Loucy (cell line): ENCODE data around the gene BIRC7.

ENCODE experiments used
- H2AFZ ChIP-seq: fragments of 200-600 bp; sonication (generic); 2 replicates; pipeline ENCODE4 v1.6.0; 2016; ENCODE audit warnings: antibody characterized with exemption, mild to moderate bottlenecking, low read length, moderate library complexity
- H3F3A ChIP-seq: fragments of 200-600 bp; 2 replicates; pipeline ENCODE4 v1.6.0; 2016; ENCODE audit warnings: antibody characterized with exemption, low read depth, mild to moderate bottlenecking
- H3K27me3 ChIP-seq: fragments of 200-600 bp; sonication (generic); 2 replicates; pipeline ENCODE4 v1.6.1; 2014; ENCODE audit warnings: low read length, mild to moderate bottlenecking; ENCODE audit not compliant: insufficient read depth, poor library complexity, severe bottlenecking
- H3K36me3 ChIP-seq: fragments of 200-600 bp; sonication (generic); 2 replicates; pipeline ENCODE4 v1.6.1; 2016; ENCODE audit warnings: low read length; ENCODE audit not compliant: insufficient read depth
- H3K4me1 ChIP-seq: fragments of 200-600 bp; sonication (generic); 2 replicates; pipeline ENCODE4 v1.5.1; 2014; ENCODE audit warnings: low read length, mild to moderate bottlenecking; ENCODE audit not compliant: insufficient read depth, poor library complexity, severe bottlenecking
- H3K4me2 ChIP-seq: fragments of 200-600 bp; sonication (generic); 2 replicates; pipeline ENCODE4 v1.6.0; 2014; ENCODE audit warnings: antibody characterized with exemption, low read length, low read depth, mild to moderate bottlenecking; ENCODE audit not compliant: poor library complexity, severe bottlenecking
- H3K4me3 ChIP-seq: fragments of 200-600 bp; sonication (generic); 2 replicates; pipeline ENCODE4 v1.5.1; 2014; ENCODE audit warnings: low read length, mild to moderate bottlenecking, mixed read lengths; ENCODE audit not compliant: poor library complexity, severe bottlenecking
- H3K79me2 ChIP-seq: fragments of 200-600 bp; sonication (generic); 2 replicates; pipeline ENCODE4 v1.6.1; 2014; ENCODE audit warnings: low read length; ENCODE audit not compliant: insufficient read depth
- H3K9ac ChIP-seq: fragments of 200-600 bp; sonication (generic); 2 replicates; pipeline ENCODE4 v1.6.0; 2014; ENCODE audit warnings: mild to moderate bottlenecking, low read depth, low read length, moderate library complexity; ENCODE audit not compliant: poor library complexity, severe bottlenecking
- H3K9me2 ChIP-seq: fragments of 200-600 bp; sonication (generic); replicated peaks from 2 replicates; pipeline ENCODE4 v1.6.1; 2016; ENCODE audit warnings: low read depth, low read length, mixed read lengths
- H3K9me3 ChIP-seq: fragments of 200-600 bp; sonication (generic); 2 replicates; pipeline ENCODE4 v1.6.1; 2014; ENCODE audit warnings: mild to moderate bottlenecking, antibody characterized with exemption, low read length, low read depth; ENCODE audit not compliant: insufficient read depth
- H4K20me1 ChIP-seq: fragments of 200-600 bp; sonication (generic); 2 replicates; pipeline ENCODE4 v1.6.0; 2014; ENCODE audit warnings: antibody characterized with exemption, low read length, mild to moderate bottlenecking; ENCODE audit not compliant: insufficient read depth, poor library complexity, severe bottlenecking
- EZH2phosphoT487 ChIP-seq: fragments of 200-600 bp; IDR thresholded peaks from 2 replicates; pipeline ENCODE4 v1.6.1; 2018; ENCODE audit warnings: antibody characterized with exemption, mild to moderate bottlenecking, moderate library complexity, borderline replicate concordance
- TF ChIP-seq, protein P1 (sequence below): fragments of 200-600 bp; sonication (generic); conservative IDR thresholded peaks from 2 replicates; pipeline ENCODE4 v1.5.1; 2014; ENCODE audit warnings: mild to moderate bottlenecking, antibody characterized with exemption, low read length

Gene BIRC7

DNA sequence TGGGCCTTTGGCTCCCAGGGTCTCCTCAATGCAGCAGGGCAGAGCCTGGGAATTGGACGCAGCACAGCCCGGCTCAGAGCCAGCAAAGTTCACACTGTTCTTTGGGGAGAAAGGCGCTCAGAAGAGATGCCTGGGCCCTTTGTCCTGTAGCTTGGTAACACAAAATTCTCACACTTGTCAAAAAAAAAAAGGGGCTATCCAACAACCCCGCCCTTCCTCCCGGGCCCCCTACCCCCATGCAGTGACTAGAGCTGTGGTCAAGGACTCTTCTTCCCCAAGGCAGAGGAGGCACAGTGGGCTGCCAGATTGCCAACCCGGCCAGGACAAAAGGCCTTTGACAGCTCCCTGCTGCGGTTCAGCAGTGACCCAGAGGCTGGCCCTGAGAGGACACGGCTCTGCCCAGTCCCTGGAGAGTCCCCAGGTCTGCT is 16.6 kb downstream of the BIRC7 start:
- H3K4me1 ChIP-seq, result no peaks in the 10 kb centered on the region
- H3K4me2 ChIP-seq, result no peak overlapping the region
- H2AFZ ChIP-seq, result no peak overlapping the region
- no peaks in the 10 kb centered on the region for H3K36me3 ChIP-seq
- no peaks in the 10 kb centered on the region for H4K20me1 ChIP-seq
- H3K4me3 ChIP-seq, result no peak overlapping the region
- TF ChIP-seq, protein P1, sequence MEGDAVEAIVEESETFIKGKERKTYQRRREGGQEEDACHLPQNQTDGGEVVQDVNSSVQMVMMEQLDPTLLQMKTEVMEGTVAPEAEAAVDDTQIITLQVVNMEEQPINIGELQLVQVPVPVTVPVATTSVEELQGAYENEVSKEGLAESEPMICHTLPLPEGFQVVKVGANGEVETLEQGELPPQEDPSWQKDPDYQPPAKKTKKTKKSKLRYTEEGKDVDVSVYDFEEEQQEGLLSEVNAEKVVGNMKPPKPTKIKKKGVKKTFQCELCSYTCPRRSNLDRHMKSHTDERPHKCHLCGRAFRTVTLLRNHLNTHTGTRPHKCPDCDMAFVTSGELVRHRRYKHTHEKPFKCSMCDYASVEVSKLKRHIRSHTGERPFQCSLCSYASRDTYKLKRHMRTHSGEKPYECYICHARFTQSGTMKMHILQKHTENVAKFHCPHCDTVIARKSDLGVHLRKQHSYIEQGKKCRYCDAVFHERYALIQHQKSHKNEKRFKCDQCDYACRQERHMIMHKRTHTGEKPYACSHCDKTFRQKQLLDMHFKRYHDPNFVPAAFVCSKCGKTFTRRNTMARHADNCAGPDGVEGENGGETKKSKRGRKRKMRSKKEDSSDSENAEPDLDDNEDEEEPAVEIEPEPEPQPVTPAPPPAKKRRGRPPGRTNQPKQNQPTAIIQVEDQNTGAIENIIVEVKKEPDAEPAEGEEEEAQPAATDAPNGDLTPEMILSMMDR, result no peak
- TF ChIP-seq EZH2phosphoT487, result no peak
- H3K9ac ChIP-seq, result no peak overlapping the region
- no peaks in the 10 kb centered on the region for H3K27me3 ChIP-seq
- H3K9me2 ChIP-seq, result no peaks in the 10 kb centered on the region
- no peaks in the 10 kb centered on the region for H3F3A ChIP-seq
- H3K9me3 ChIP-seq, result no peaks in the 10 kb centered on the region
- H3K79me2 ChIP-seq, result no peaks in the 10 kb centered on the region

GRCh38 chr20:63253065-63253437 is 17.3 kb downstream of the BIRC7 start:
- Histone ChIP-seq H3K79me2 (no peaks in the 10 kb centered on the region), H3F3A (no peaks in the 10 kb centered on the region), H3K36me3 (no peaks in the 10 kb centered on the region), H4K20me1 (no peaks in the 10 kb centered on the region), H3K4me2 (no peak overlapping the region), H3K9me2 (no peaks in the 10 kb centered on the region), H3K9ac (no peak overlapping the region), H3K4me3 (no peak overlapping the region), H3K9me3 (no peaks in the 10 kb centered on the region), H2AFZ (no peak overlapping the region), H3K27me3 (no peaks in the 10 kb centered on the region), H3K4me1 (no peaks in the 10 kb centered on the region)
- TF ChIP-seq, protein P1, result no peak
- no peak for TF ChIP-seq EZH2phosphoT487

DNA sequence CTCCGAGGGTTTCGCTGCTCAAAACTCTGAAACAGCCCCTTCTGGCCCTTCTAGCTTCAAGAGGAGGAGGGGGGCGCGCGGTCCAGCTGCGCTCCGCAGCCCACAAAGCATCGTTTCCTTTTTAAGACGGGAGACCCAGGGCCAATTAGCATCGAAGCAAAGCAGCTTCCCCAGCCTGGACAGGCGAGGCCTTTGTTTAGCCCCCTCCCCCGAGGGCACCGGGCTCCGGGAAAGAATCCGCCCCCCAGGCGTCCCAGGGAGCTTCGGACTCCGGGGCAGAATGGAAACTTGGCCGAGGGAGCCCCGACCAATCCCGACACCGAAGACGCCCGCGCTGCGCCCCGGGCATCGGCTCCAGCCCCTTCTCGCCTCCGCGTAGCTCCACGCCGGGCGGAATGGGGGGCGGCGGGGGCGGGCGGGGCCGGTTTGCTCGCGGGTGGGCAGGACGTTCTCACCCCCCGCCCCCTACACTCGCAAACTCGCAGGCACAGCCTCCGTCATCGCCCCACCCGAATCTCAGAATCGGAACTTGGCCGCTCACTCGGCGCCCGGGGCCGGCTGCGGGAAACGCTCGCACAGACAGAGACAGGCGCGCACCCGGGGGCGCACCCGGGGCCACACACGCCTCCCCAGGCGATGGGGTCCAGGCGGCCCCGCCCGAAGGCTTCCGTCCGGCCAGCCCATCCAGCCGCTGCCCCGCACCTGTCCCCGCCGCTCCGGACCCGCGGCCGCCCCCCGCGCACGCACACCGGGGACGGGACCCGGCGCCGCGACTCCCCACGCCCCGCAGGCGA is 17.9 kb downstream of the BIRC7 start:
- Histone ChIP-seq H3K9ac (no peak overlapping the region), H3K4me2 (no peak overlapping the region)
- no peak for TF ChIP-seq EZH2phosphoT487
- TF ChIP-seq, protein P1, result no peak

More for the DNA sequence above, 17.9 kb downstream of the BIRC7 start:
- no peaks in the 10 kb centered on the region for H3F3A ChIP-seq
- no peaks in the 10 kb centered on the region for H4K20me1 ChIP-seq
- H3K9me3 ChIP-seq, result no peaks in the 10 kb centered on the region
- H3K27me3 ChIP-seq, result no peaks in the 10 kb centered on the region
- no peak overlapping the region for H2AFZ ChIP-seq
- H3K4me3 ChIP-seq, result no peak overlapping the region
- H3K9me2 ChIP-seq, result no peaks in the 10 kb centered on the region
- H3K4me1 ChIP-seq, result no peaks in the 10 kb centered on the region
- H3K79me2 ChIP-seq, result no peaks in the 10 kb centered on the region
- H3K36me3 ChIP-seq, result no peaks in the 10 kb centered on the region
